NT2/D1 (cell line): ENCODE measurements around the gene GCAT.

ENCODE experiments used
- DNase-seq: peaks from one replicate; pipeline ENCODE4 v3.0.0-alpha.2; 2011; ENCODE audit warnings: low read depth, low spot score
- H3K27me3 ChIP-seq: 2 replicates; pipeline ENCODE4 v1.6.0; 2011; ENCODE audit warnings: mild to moderate bottlenecking; ENCODE audit not compliant: insufficient read length, insufficient read depth
- H3K36me3 ChIP-seq: 2 replicates; pipeline ENCODE4 v1.6.1; 2011; ENCODE audit warnings: mild to moderate bottlenecking, low read length, mixed read lengths; ENCODE audit not compliant: insufficient read depth, insufficient read length
- H3K4me1 ChIP-seq: 2 replicates; pipeline ENCODE4 v1.5.1; 2011; ENCODE audit not compliant: insufficient read depth, insufficient read length
- H3K4me3 ChIP-seq: 2 replicates; pipeline ENCODE4 v1.5.1; 2011; ENCODE audit warnings: low read depth; ENCODE audit not compliant: insufficient read length
- H3K9ac ChIP-seq: 2 replicates; pipeline ENCODE4 v1.6.0; 2011; ENCODE audit warnings: low read depth; ENCODE audit not compliant: insufficient read length
- H3K9me3 ChIP-seq: 2 replicates; pipeline ENCODE4 v1.5.1; 2011; ENCODE audit warnings: mild to moderate bottlenecking, low read length; ENCODE audit not compliant: insufficient read depth
- SUZ12 ChIP-seq: IDR thresholded peaks from 2 replicates; pipeline ENCODE4 v1.6.1; 2011; ENCODE audit not compliant: insufficient read length, insufficient read depth; ENCODE audit errors: extremely low read depth
- YY1 ChIP-seq: IDR thresholded peaks from 2 replicates; pipeline ENCODE4 v1.6.1; 2011; ENCODE audit not compliant: insufficient read length, insufficient read depth
- ZNF274 ChIP-seq: IDR thresholded peaks from 2 replicates; pipeline ENCODE4 v1.6.1; 2011; ENCODE audit warnings: mild to moderate bottlenecking, low read depth, low read length

The GCAT gene

GRCh38 chr22:37822079-37822833, 14.5 kb downstream of the GCAT start:
- TF ChIP-seq SUZ12 (no peak), YY1 (no peak), ZNF274 (no peak)
- H3K9ac ChIP-seq: no peak overlapping the region
- DNase-seq: no peak
- H3K36me3 ChIP-seq: no peaks in the 10 kb centered on the region
- no peaks in the 10 kb centered on the region for H3K9me3 ChIP-seq
- H3K27me3 ChIP-seq: peaks cover 45% of the 10 kb centered on the region
- peaks cover 13% of the 10 kb centered on the region for H3K4me1 ChIP-seq
- no peak overlapping the region for H3K4me3 ChIP-seq

GRCh38 chr22:37823134-37823985, 15.6 kb downstream of the GCAT start, which contains the start of gene GALR3:
GALR3 (plus strand) TSS chr22:37823382; CDS start chr22:37823407, 25 bp downstream.
- Histone ChIP-seq H3K27me3 (peaks cover 45% of the 10 kb centered on the region), H3K36me3 (no peaks in the 10 kb centered on the region), H3K4me1 (peaks cover 12% of the 10 kb centered on the region), H3K4me3 (no peak within 1 kb of the TSS), H3K9ac (no peak within 1 kb of the TSS), H3K9me3 (no peaks in the 10 kb centered on the region)
- TF ChIP-seq ZNF274 (no peak), YY1 (no peak), SUZ12 (no peak)
- no peak for DNase-seq

- Histone ChIP-seq H3K9me3 (no peaks in the 10 kb centered on the region), H3K36me3 (peaks cover 7% of the 10 kb centered on the region), H3K4me3 (peak overlapping the region; percentile 36), H3K27me3 (peaks cover 33% of the 10 kb centered on the region), H3K4me1 (peaks cover 11% of the 10 kb centered on the region), H3K9ac (peak overlapping the region; percentile 79)
- no peak for TF ChIP-seq ZNF274
- no peak for TF ChIP-seq YY1
- TF ChIP-seq SUZ12: no peak
- DNase-seq: no peak
These were observed 17.2 kb downstream of the GCAT start for GRCh38 chr22:37824674-37825641.

- Histone ChIP-seq H3K4me1 (peaks cover 9% of the 10 kb centered on the region), H3K9ac (no peak overlapping the region), H3K4me3 (no peak overlapping the region), H3K27me3 (peaks cover 28% of the 10 kb centered on the region), H3K36me3 (peaks cover 26% of the 10 kb centered on the region), H3K9me3 (no peaks in the 10 kb centered on the region)
- no peak for TF ChIP-seq SUZ12
- TF ChIP-seq YY1: no peak
- DNase-seq: no peak
These were observed 19.3 kb downstream of the GCAT start for GRCh38 chr22:37827056-37827455.

- Histone ChIP-seq H3K9me3 (no peaks in the 10 kb centered on the region), H3K4me1 (peaks cover 2% of the 10 kb centered on the region), H3K27me3 (peaks cover 5% of the 10 kb centered on the region), H3K4me3 (no peak overlapping the region), H3K36me3 (peaks cover 50% of the 10 kb centered on the region), H3K9ac (no peak overlapping the region)
- DNase-seq: no peak
- TF ChIP-seq ZNF274 (no peak), YY1 (no peak), SUZ12 (no peak)
These were observed 22.5 kb downstream of the GCAT start for GRCh38 chr22:37830093-37830842.

- H3K4me1 ChIP-seq: no peaks in the 10 kb centered on the region
- no peaks in the 10 kb centered on the region for H3K27me3 ChIP-seq
- no peaks in the 10 kb centered on the region for H3K9me3 ChIP-seq
- H3K36me3 ChIP-seq: peaks cover 54% of the 10 kb centered on the region
- H3K4me3 ChIP-seq: no peak overlapping the region
- no peak for TF ChIP-seq YY1
- no peak for TF ChIP-seq ZNF274
- TF ChIP-seq SUZ12: no peak
- H3K9ac ChIP-seq: no peak overlapping the region
- no peak for DNase-seq
These were observed 23.7 kb downstream of the GCAT start for GRCh38 chr22:37831472-37831871.
